GM18867 (cell line): ENCODE results near the gene ZP4.
"Not testable (repeated sequence)": the region's sequence is repeated elsewhere in the genome, so short reads cannot be mapped to it uniquely, and the experiment has no call there.

Source experiments
- ATAC-seq: cut with Tn5 transposase; IDR thresholded peaks from one replicate; pipeline ENCODE4 v1.9.1; 2021; ENCODE audit warnings: mild to moderate bottlenecking, moderate library complexity; ENCODE audit not compliant: unreplicated experiment

ZP4 gene

GRCh38 chr1:237878406-237878805 is 12.3 kb downstream of the ZP4 start:
- ATAC-seq, result no peak

DNA sequence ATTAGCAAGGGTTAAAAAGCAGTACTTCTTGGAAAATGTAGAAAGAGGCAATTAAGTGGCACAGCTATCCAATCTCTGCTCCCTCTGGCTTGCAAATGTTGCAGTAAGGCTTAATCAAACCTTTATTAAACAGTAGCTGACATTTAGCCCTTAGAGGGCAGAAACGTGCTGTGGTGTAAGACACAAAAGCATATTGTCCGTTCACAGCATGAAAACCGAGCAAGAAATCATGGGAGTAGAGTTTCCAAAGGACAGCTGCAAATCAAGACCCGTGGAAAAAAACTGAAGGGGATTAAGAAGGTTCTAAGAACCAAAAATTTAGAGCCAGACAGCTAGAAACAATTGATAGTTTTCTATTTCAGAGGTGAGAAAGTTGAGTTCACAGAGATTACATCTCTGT is 13.1 kb downstream of the ZP4 start:
- ATAC-seq, result no peak

DNA sequence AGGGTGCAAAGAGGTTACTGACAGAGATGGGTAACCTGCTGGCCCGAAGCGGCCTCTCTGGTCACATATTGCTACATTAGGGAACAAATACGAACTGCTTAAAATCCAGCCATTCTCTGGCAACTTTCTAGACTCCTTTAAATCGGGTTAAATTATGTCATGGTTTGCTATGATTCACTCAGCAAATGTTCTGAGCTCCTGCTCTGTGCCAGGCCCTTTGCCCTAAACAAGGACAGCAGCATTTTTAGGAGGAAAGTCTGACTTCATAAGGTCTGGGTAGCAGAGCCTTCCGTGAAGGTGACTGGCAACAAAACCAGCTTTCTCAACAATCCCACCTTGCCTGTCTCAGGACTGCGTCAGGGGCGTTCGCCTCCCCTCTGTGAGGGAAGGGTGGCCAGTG is 15.4 kb downstream of the ZP4 start:
- no peak for ATAC-seq

GRCh38 chr1:237873487-237874211 is 17.1 kb downstream of the ZP4 start:
- ATAC-seq, result no peak

DNA sequence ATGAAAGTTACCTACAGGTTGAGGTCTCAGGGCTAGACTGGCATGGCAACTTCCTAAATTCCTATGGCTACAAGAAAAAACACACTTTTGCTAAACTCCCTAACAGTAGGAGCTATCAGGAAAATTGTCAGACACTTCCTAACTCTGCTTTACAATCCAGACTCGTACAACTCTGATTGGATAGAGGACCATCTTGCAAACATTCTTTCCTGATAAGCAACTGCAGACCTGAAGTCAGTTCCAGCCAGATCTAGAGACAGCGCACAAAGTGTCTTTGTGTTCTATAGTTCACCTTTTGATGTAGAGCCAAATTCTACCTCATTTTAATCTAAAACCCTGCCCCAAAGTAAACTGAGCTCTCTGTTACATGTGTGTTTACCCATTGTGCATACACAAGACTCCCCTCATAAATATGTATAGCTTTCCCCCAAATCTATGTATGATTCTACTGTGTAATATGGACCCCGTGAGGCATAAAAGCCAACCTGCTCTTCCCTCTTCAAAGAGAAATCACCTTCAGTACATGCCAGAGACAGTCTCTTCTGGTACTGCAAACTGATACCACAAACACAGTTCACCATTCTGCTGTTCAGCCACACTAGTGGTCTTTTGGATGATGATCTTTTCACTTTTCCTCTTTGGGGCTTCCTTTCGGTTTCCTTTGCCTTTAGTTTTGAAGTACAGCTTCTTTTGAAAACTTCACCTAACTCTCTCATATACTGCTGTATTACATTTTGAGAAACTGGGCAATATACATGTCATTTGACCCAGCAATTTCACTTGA is 21.7 kb downstream of the ZP4 start:
- no peak for ATAC-seq

- ATAC-seq, result no peak
These were observed 23.3 kb downstream of the ZP4 start for GRCh38 chr1:237867380-237867888.

GRCh38 chr1:237864338-237865244 is 26.1 kb downstream of the ZP4 start:
- ATAC-seq, result peak; percentile 71

GRCh38 chr1:237863234-237863633 is 27.5 kb downstream of the ZP4 start:
- ATAC-seq, result no peak

DNA sequence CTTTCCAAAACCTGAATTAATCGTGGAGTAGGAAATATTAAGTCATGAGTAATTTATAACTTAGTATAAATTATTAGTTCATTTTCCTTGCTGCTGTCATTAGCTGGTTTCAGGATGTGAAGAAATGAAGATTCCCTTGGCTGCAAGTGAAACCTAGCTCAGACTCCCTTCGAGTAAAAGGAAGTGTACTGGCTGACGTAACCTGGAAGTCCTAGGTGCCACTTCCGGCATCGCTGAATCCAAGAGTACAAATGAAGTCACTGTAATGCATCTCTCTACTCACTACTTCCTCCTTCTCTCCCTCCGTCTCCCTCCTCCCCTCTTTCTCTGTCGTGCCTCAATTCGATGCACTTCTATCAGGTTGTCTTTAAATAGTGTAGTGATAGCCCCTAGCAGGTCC is 28.8 kb downstream of the ZP4 start:
- no peak for ATAC-seq

GRCh38 chr1:237858992-237859391 is 31.7 kb downstream of the ZP4 start:
- no peak for ATAC-seq

DNA sequence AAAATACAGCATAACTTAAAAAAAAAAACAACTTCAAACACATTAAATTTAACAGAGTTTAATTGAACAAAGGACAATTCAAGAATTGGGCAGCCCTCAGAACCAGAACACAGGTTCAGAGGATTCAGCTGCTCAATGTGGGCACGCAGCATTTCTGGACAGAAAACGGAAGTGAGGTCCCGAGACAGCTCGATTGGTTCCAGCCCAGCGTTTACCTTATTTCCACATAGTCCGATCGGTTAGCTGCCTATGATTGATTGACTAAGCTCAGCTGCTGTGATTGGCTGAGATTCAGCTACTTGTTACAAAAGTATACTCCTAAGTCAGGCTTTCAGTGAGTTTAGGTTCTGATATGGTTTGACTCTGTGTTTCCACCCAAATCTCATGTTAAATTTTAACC is 33.3 kb downstream of the ZP4 start:
- no peak for ATAC-seq

GRCh38 chr1:237852342-237852741 is 38.4 kb downstream of the ZP4 start:
- no peak for ATAC-seq

DNA sequence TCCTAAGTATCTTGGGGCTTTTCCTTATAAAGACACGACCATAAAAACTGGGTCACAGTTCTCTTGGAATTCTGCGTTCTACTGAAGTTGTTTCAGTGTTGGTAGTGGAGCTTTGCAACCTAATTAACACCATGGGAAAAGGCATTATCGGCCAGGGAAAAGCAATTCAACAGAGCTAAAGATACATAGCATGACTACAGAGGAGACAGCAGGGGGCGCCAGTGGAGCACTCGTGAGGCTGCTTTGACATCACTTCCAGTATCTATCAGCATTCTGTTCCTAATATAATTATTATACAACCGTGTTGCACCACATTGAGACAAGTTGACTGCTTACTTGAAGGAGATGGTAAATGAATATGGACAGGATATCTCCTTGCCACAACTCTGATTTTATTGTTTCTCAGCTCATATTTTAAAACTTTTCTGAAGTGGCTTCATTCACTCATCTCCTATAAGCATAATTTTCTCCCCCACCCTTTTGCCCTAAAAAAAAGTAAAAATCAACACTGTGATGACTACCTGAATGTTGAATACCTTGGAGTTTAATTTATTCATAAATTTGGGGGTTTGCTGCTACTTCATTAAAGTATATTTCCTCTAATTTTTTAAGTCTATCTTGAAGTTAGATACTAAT is 39.4 kb downstream of the ZP4 start:
- peak; percentile 79 for ATAC-seq

- ATAC-seq, result not testable (repeated sequence)
These were observed 47.2 kb downstream of the ZP4 start for GRCh38 chr1:237843516-237843915.

DNA sequence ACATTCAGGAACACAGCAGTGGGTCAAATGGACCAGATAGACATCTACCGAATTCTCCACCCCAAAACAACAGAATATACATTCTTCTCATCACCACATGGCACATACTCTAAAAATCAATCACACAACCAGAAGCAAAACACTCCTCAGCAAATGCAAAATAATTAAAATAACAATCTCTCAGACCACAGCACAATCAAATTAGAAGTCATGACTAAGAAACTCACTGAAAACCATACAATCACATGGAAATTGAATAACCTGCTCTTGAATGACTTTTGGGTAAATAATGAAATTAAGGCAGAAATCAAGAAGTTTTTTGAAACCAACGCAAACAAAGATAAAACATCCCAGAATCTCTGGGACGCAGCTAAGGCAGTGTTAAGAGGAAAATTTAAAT is 49.2 kb downstream of the ZP4 start:
- no peak for ATAC-seq

GRCh38 chr1:237838904-237839534 is 51.7 kb downstream of the ZP4 start:
- ATAC-seq, result no peak

DNA sequence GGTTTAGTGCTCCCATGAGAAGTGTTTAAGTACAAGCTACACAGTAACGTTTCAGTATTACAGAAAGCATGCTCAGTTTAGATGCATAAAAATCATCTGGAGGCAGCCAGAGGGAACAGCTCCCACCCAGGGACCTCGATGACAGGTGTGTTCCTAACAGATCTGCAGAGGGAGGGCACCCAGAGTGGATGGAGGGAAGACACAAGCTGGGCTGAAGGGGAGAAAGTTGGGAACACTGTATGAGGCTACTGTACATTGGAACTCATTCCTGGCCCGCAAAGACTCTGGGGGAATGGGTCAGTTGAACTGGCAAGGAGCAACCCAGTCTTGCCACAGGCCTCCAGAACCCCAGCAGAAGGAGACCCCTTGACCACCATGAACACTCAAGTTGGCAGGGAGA is 52.4 kb downstream of the ZP4 start:
- no peak for ATAC-seq

GRCh38 chr1:237834461-237834860 is 56.3 kb downstream of the ZP4 start:
- no peak for ATAC-seq

DNA sequence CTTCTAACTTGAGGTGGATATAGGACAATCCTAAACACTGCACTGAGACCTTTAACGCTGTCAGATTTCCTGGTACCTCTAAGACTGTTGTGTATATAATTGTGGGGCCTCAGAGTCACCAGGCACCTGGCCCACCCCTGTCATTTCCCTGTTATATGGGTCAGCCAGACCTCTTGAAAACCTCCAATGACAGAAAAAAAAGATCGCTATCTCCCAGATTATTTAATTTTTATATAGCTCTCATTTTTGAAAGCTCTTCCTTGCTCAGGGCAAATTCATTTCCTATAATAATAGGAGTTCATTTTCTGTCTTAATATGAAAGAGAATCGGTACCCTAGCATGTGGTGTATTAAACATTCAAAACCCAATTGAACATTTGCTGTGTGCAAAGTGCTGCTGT is 56.7 kb downstream of the ZP4 start:
- no peak for ATAC-seq

DNA sequence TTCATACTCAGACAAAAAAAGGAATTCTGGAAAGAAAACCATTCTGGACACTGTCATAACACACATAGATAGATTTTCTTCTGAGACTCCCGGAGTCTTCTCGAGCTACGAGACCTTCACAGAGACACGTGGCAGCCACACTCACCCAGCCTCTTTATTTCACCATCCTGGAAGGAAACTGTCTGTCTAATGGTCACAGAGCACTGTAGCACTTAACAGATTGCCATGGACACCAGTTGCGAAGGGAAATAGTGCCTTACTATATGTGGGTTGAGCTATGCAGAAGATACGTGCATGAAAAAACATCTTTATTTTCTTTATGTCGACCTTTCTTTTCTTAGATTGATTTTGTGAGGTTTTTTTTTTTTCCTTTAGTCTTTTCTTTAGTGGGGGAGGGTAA is 57.9 kb downstream of the ZP4 start:
- ATAC-seq, result no peak
